ENCODE results near the gene NRXN3.

NRXN3 gene

GRCh38 chr14:78175412-78175811 lies 5.2 kb downstream of the NRXN3 start:
- no peaks in the 10 kb centered on the region for H3K4me1 Mint-ChIP-seq
- no peak overlapping the region for H3K27ac Mint-ChIP-seq
- no peak for TF ChIP-seq CTCF (IDR thresholded peaks at IDR 0.05; ENCODE audit: unreplicated experiment in 3 of 3)
- no peak overlapping the region for H3K4me3 Mint-ChIP-seq
- H3K27me3 Mint-ChIP-seq (ENCODE audit: low read depth): peaks cover 24% of the 10 kb centered on the region
- H3K36me3 Mint-ChIP-seq (ENCODE audit: low read depth): no peaks in the 10 kb centered on the region
- no peaks in the 10 kb centered on the region for H3K9me3 Mint-ChIP-seq

- TF ChIP-seq CTCF (IDR thresholded peaks at IDR 0.05; ENCODE audit: unreplicated experiment in 3 of 3): no peak
- Mint-ChIP-seq H3K36me3 (ENCODE audit: low read depth) (no peaks in the 10 kb centered on the region), H3K4me3 (no peak overlapping the region), H3K9me3 (no peaks in the 10 kb centered on the region), H3K4me1 (no peaks in the 10 kb centered on the region), H3K27me3 (ENCODE audit: low read depth) (peaks cover 14% of the 10 kb centered on the region), H3K27ac (no peak overlapping the region)
Observed at GRCh38 chr14:78178071-78178470, 7.9 kb downstream of the NRXN3 start.

- no peak for TF ChIP-seq CTCF (IDR thresholded peaks at IDR 0.05; ENCODE audit: unreplicated experiment in 3 of 3)
- Mint-ChIP-seq H3K9me3 (no peaks in the 10 kb centered on the region), H3K27me3 (ENCODE audit: low read depth) (peaks cover 17% of the 10 kb centered on the region), H3K4me3 (no peak overlapping the region), H3K4me1 (no peaks in the 10 kb centered on the region), H3K36me3 (ENCODE audit: low read depth) (no peaks in the 10 kb centered on the region), H3K27ac (no peak overlapping the region)
Observed at GRCh38 chr14:78178971-78179370, 8.8 kb downstream of the NRXN3 start.

- no peaks in the 10 kb centered on the region for H3K9me3 Mint-ChIP-seq
- H3K27ac Mint-ChIP-seq: no peak overlapping the region
- no peak overlapping the region for H3K4me3 Mint-ChIP-seq
- no peaks in the 10 kb centered on the region for H3K4me1 Mint-ChIP-seq
- H3K27me3 Mint-ChIP-seq (ENCODE audit: low read depth): peaks cover 23% of the 10 kb centered on the region
- TF ChIP-seq CTCF (IDR thresholded peaks at IDR 0.05; ENCODE audit: unreplicated experiment in 3 of 3): no peak
- H3K36me3 Mint-ChIP-seq (ENCODE audit: low read depth): no peaks in the 10 kb centered on the region
Observed at GRCh38 chr14:78181270-78181669, 11.1 kb downstream of the NRXN3 start.

- Mint-ChIP-seq H3K36me3 (ENCODE audit: low read depth) (no peaks in the 10 kb centered on the region), H3K27me3 (ENCODE audit: low read depth) (peaks cover 23% of the 10 kb centered on the region), H3K4me1 (no peaks in the 10 kb centered on the region), H3K9me3 (no peaks in the 10 kb centered on the region), H3K4me3 (no peak overlapping the region), H3K27ac (no peak overlapping the region)
- TF ChIP-seq CTCF (IDR thresholded peaks at IDR 0.05; ENCODE audit: unreplicated experiment in 3 of 3): no peak
Observed at GRCh38 chr14:78182722-78183121, 12.5 kb downstream of the NRXN3 start.

GRCh38 chr14:78184157-78184556 lies 14.0 kb downstream of the NRXN3 start:
- no peak for TF ChIP-seq CTCF (IDR thresholded peaks at IDR 0.05; ENCODE audit: unreplicated experiment in 3 of 3)
- H3K27me3 Mint-ChIP-seq (ENCODE audit: low read depth): peaks cover 25% of the 10 kb centered on the region
- no peaks in the 10 kb centered on the region for H3K36me3 Mint-ChIP-seq (ENCODE audit: low read depth)
- no peaks in the 10 kb centered on the region for H3K9me3 Mint-ChIP-seq
- H3K27ac Mint-ChIP-seq: no peak overlapping the region
- H3K4me1 Mint-ChIP-seq: no peaks in the 10 kb centered on the region
- no peak overlapping the region for H3K4me3 Mint-ChIP-seq
